HCT116 (cell line): ENCODE data around the gene SH3PXD2A. TPM values are rescaled to one million over a fixed set of nuclear protein-coding genes. Genes with fewer than 3 reads are reported as not detected.

Experiments used
- ATAC-seq: fragments of 200-7000 bp; cut with Tn5 transposase; 2 replicates; pipeline ENCODE4 v1.9.1; 2020; ENCODE audit warnings: mild to moderate bottlenecking, moderate library complexity
- BruUV-seq: library from RNA; stranded (reverse); fragments of 400-500 nt; replicated peaks from 2 replicates; lab custom pipeline; 2021; lab: Mats Ljungman, UMichigan
- CTCF ChIA-PET: fragments of 300-600 bp; sonication (Branson Sonifier 250); formaldehyde crosslinking; loops from one replicate; lab custom pipeline; 2021; ENCODE audit warnings: antibody characterized with exemption; lab: Charles Lee
- POLR2A ChIA-PET: fragments of 300-600, 350-600 bp; sonication (Branson Sonifier 250); formaldehyde crosslinking; loops from one replicate; lab custom pipeline; 2021; ENCODE audit warnings: antibody characterized with exemption; lab: Charles Lee
- RAD21 ChIA-PET, 2 experiments: fragments of 300-600 bp; sonication (Branson Sonifier 250); formaldehyde crosslinking; loops; one replicate each; lab custom pipeline; 2023; ENCODE audit warnings: low total read pairs in 2 of 2; ENCODE audit not compliant: uncharacterized antibody in 2 of 2, unreplicated experiment in 2 of 2, low non-redundant PET in 1 of 2; lab: Charles Lee
- DNase-seq: peaks from one replicate; pipeline ENCODE4 v3.0.0-alpha.2; 2010; ENCODE audit warnings: low read depth, low spot score
- H2AFZ ChIP-seq: fragments of 200-600 bp; shearing (Covaris generic), sonication (generic); 2 replicates; pipeline ENCODE4 v1.6.1; 2017; ENCODE audit warnings: low read depth, mixed run types, mixed read lengths, antibody characterized with exemption, low read length; ENCODE audit not compliant: poor library complexity, severe bottlenecking
- H3K27ac ChIP-seq: 2 replicates; pipeline ENCODE4 v1.5.1; 2012; ENCODE audit warnings: low read depth, low read length
- H3K27me3 ChIP-seq: fragments of 200-600 bp; sonication (generic); 2 replicates; pipeline ENCODE4 v1.6.1; 2016; ENCODE audit warnings: mixed run types, low read length, mixed read lengths; ENCODE audit not compliant: insufficient read depth
- H3K36me3 ChIP-seq, 2 experiments: fragments of 200-500 bp in 1 of 2; fragments of 200-600 bp in 1 of 2; sonication (Bioruptor generic) in 1 of 2; sonication (generic) in 1 of 2; 2 replicates each; pipeline versions ENCODE4 v1.5.1 to v1.6.1; 2014 to 2016; ENCODE audit warnings: low read length in 2 of 2, inconsistent platforms in 1 of 2, mixed read lengths in 1 of 2, mixed run types in 1 of 2; ENCODE audit not compliant: insufficient read depth in 2 of 2, control insufficient read depth in 1 of 2
- H3K4me1 ChIP-seq, 2 experiments: fragments of 200-600 bp in 1 of 2; sonication (generic) in 1 of 2; 2 replicates each; pipeline versions ENCODE4 v1.5.1 to v1.6.1; 2012 to 2017; ENCODE audit warnings: low read length in 2 of 2, inconsistent platforms in 1 of 2, mild to moderate bottlenecking in 1 of 2, mixed read lengths in 1 of 2, mixed run types in 1 of 2, moderate library complexity in 1 of 2; ENCODE audit not compliant: insufficient read depth in 2 of 2, control insufficient read depth in 1 of 2
- H3K4me2 ChIP-seq: fragments of 200-600 bp; sonication (generic); 2 replicates; pipeline ENCODE4 v1.6.1; 2017; ENCODE audit warnings: mixed run types, low read length, mixed read lengths
- H3K4me3 ChIP-seq, 2 experiments: fragments of 200-600 bp in 1 of 2; sonication (generic) in 1 of 2; replicated peaks in 1 of 2; 2 replicates each; pipeline ENCODE4 v1.5.1; 2011 to 2016; ENCODE audit warnings: low read length in 2 of 2, control low read depth in 1 of 2, low read depth in 1 of 2, mild to moderate bottlenecking in 1 of 2, mixed read lengths in 1 of 2, mixed run types in 1 of 2
- H3K79me2 ChIP-seq: fragments of 200-600 bp; sonication (generic); 2 replicates; pipeline ENCODE4 v1.6.1; 2017; ENCODE audit warnings: mild to moderate bottlenecking, mixed run types, low read length, moderate library complexity, mixed read lengths; ENCODE audit not compliant: insufficient read depth
- H3K9ac ChIP-seq: fragments of 200-600 bp; sonication (generic); 2 replicates; pipeline ENCODE4 v1.6.1; 2016; ENCODE audit warnings: low read length, mixed read lengths
- H3K9me2 ChIP-seq: fragments of 200-600 bp; sonication (generic), shearing (Covaris generic); 2 replicates; pipeline ENCODE4 v1.6.1; 2017; ENCODE audit warnings: mixed run types, mild to moderate bottlenecking, moderate library complexity; ENCODE audit not compliant: insufficient read depth
- H3K9me3 ChIP-seq, 2 experiments: fragments of 200-500 bp in 1 of 2; fragments of 200-600 bp in 1 of 2; sonication (Bioruptor generic) in 1 of 2; sonication (generic) in 1 of 2; 2 replicates each; pipeline ENCODE4 v1.6.1; 2014 to 2017; ENCODE audit warnings: low read length in 2 of 2, mixed read lengths in 2 of 2, inconsistent platforms in 1 of 2, low read depth in 1 of 2, mild to moderate bottlenecking in 1 of 2, mixed run types in 1 of 2, moderate library complexity in 1 of 2; ENCODE audit not compliant: control insufficient read depth in 1 of 2, insufficient read depth in 1 of 2
- H4K20me1 ChIP-seq: fragments of 200-600 bp; sonication (generic), shearing (Covaris generic); 2 replicates; pipeline ENCODE4 v1.6.1; 2017; ENCODE audit warnings: mixed run types, mild to moderate bottlenecking, moderate library complexity; ENCODE audit not compliant: insufficient read depth
- ATF3 ChIP-seq: IDR thresholded peaks from 2 replicates; pipeline ENCODE4 v1.6.1; 2012
- CBX3 ChIP-seq: IDR thresholded peaks from 2 replicates; pipeline ENCODE4 v1.6.1; 2012; ENCODE audit warnings: low read depth
- ELF1 ChIP-seq: IDR thresholded peaks from 2 replicates; pipeline ENCODE4 v1.6.1; 2012; ENCODE audit warnings: low read depth, borderline replicate concordance
- EZH2 ChIP-seq: fragments of 200-600 bp; sonication (generic); IDR thresholded peaks from 2 replicates; pipeline ENCODE4 v1.6.1; 2017; ENCODE audit warnings: antibody characterized with exemption, mixed run types
- JUND ChIP-seq: IDR thresholded peaks from 2 replicates; pipeline ENCODE4 v1.6.1; 2012
- SRF ChIP-seq: IDR thresholded peaks from 2 replicates; pipeline ENCODE4 v1.6.1; 2012; ENCODE audit warnings: low read depth
- YY1 ChIP-seq: IDR thresholded peaks from 2 replicates; pipeline ENCODE4 v1.6.1; 2011; ENCODE audit warnings: low read length, low read depth, moderate library complexity, mild to moderate bottlenecking; ENCODE audit not compliant: insufficient replicate concordance; ENCODE audit errors: extremely low read depth
- ZBTB33 ChIP-seq: IDR thresholded peaks from 2 replicates; pipeline ENCODE4 v1.6.1; 2011; ENCODE audit warnings: mild to moderate bottlenecking, low read length, moderate library complexity; ENCODE audit not compliant: insufficient replicate concordance; ENCODE audit errors: extremely low read depth
- ZNF274 ChIP-seq: fragments of 200-500 bp; sonication (Bioruptor generic); IDR thresholded peaks from 2 replicates; pipeline ENCODE4 v1.6.1; 2014; ENCODE audit warnings: mild to moderate bottlenecking, low read depth, low read length, inconsistent platforms
- intact Hi-C: fragments of 100-400 bp; cut with micrococcal nuclease; formaldehyde crosslinking; loops from 2 replicates; pipeline ENCODE4 v1.10.0; 2022
- total RNA-seq: library from RNA; stranded (reverse); gene quantifications from one replicate; pipeline ENCODE4 v1.2.1, GENCODE V29; 2021; ENCODE audit not compliant: unreplicated experiment
- TF ChIP-seq, protein P1 (sequence below): IDR thresholded peaks from 2 replicates; pipeline ENCODE4 v1.6.1; 2012

Gene SH3PXD2A
- total RNA-seq, 1 experiment from 2014 or later, result 8.7 TPM

DNA sequence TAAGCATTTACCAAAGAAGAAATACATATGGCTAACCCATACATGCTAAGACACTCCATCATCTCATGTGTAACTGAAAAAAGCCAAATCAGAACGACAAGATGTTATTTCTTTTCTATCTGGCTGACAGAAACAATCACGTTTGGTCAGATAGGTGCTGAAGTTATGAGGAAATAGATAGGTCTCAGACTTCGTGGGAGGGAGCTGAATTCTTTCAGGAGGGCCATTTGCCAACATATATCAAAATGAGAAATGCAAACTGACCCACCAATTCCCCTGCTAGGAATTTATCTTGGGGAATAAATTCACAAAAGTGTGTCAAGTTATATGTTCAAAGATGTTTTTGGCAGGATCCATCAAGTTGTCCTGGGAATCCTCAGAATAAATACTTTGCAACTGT lies 32.6 kb downstream of the SH3PXD2A start:
- peaks cover 16% of the 10 kb centered on the region; the same call in 1 of the 2 replicates for H3K27me3 ChIP-seq
- intact Hi-C loops, result no loop called here
- DNase-seq, result no peak
- no peak for ATAC-seq
- peaks cover 0 to 3% of the 10 kb centered on the region in 2 experiments; a peak in 2 of 4 replicates for H3K4me1 ChIP-seq
- POLR2A ChIA-PET, result no interaction called here
- H3K79me2 ChIP-seq, result no peaks in the 10 kb centered on the region
- no TSS peak for BruUV-seq
- no peaks in the 10 kb centered on the region for H3K36me3 ChIP-seq
- CTCF ChIA-PET, result no interaction called here
- no peaks in the 10 kb centered on the region for H3K9me3 ChIP-seq
- no peaks in the 10 kb centered on the region for H4K20me1 ChIP-seq
- no peak overlapping the region for H3K27ac ChIP-seq
- H3K4me2 ChIP-seq, result no peak overlapping the region
- no peaks in the 10 kb centered on the region for H3K9me2 ChIP-seq
- RAD21 ChIA-PET, result no interaction called here
- H3K4me3 ChIP-seq, result no peak overlapping the region
- TF ChIP-seq ZNF274 (no peak), JUND (no peak), ZBTB33 (no peak), CBX3 (no peak), YY1 (no peak), ATF3 (no peak), EZH2 (no peak), ELF1 (no peak), SRF (no peak)
- TF ChIP-seq, protein P1, sequence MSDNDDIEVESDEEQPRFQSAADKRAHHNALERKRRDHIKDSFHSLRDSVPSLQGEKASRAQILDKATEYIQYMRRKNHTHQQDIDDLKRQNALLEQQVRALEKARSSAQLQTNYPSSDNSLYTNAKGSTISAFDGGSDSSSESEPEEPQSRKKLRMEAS, result no peak
- no peak overlapping the region for H3K9ac ChIP-seq
- H2AFZ ChIP-seq, result no peak overlapping the region
